Hepatocyte (in vitro differentiated cells): Measurements from ENCODE around the gene ROBO1.

Experiments used
- CTCF ChIP-seq: fragments of 200-600 bp; sonication (generic); IDR thresholded peaks from 2 replicates; pipeline ENCODE4 v1.5.1; 2016; ENCODE audit warnings: antibody characterized with exemption, mild to moderate bottlenecking; ENCODE audit not compliant: poor library complexity
- EZH2 ChIP-seq: fragments of 200-600 bp; sonication (generic); IDR thresholded peaks from 2 replicates; pipeline ENCODE4 v1.6.1; 2016; ENCODE audit warnings: antibody characterized with exemption, mild to moderate bottlenecking, borderline replicate concordance
- EZH2phosphoT487 ChIP-seq: fragments of 200-600 bp; sonication (generic); IDR thresholded peaks from one replicate; pipeline ENCODE4 v1.6.1; 2018; ENCODE audit warnings: antibody characterized with exemption, mild to moderate bottlenecking, low read depth, moderate library complexity; ENCODE audit not compliant: unreplicated experiment, severe bottlenecking

DNA sequence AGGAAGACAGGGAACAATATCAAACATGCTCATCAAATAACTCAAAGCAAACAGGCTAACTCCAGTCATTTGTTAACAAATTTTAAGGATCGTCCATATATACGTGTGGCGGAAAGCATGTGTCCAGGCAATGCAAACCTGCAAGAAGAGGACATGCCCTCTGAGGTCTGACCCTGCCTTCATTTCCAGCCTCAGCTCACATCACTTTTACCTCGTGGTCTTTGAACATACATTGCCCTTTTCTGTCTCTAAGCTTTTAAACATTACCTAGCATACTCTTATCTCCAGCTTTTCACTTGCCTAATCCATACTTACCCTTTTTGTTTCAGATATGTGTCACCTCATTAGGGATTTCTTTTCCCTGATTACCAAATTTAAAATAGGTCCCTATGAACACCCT is 944.4 kb downstream of the ROBO1 start:
- TF ChIP-seq EZH2 (no peak), CTCF (no peak), EZH2phosphoT487 (no peak)
